Panc1 (cell line): Measurements from ENCODE around the gene ZFP57. TPM values are rescaled to one million over a fixed set of nuclear protein-coding genes. Genes with fewer than 3 reads are reported as not detected.

Experiments
- ATAC-seq: fragments of 200-7000 bp; cut with Tn5 transposase; 2 replicates; pipeline ENCODE4 v1.9.1; 2020; ENCODE audit warnings: mild to moderate bottlenecking, moderate library complexity
- BruUV-seq: library from RNA; stranded (reverse); fragments of 400-500 nt; replicated peaks from 2 replicates; lab custom pipeline; 2021; lab: Mats Ljungman, UMichigan
- CTCF ChIA-PET: fragments of 300-600 bp; sonication (Branson Sonifier 250); formaldehyde crosslinking; loops from one replicate; lab custom pipeline; 2022; ENCODE audit warnings: antibody characterized with exemption; lab: Charles Lee
- POLR2A ChIA-PET: fragments of 300-600 bp; sonication (Branson Sonifier 250); formaldehyde crosslinking; loops from one replicate; lab custom pipeline; 2022; ENCODE audit warnings: antibody characterized with exemption; lab: Charles Lee
- DNase-seq: peaks from one replicate; pipeline ENCODE4 v3.0.0-alpha.2; 2010; ENCODE audit warnings: low read depth, low spot score
- H3K27ac ChIP-seq: 2 replicates; pipeline ENCODE4 v1.5.1; 2011; ENCODE audit warnings: mild to moderate bottlenecking, low read length, inconsistent platforms
- H3K27me3 ChIP-seq: fragments of 200-500 bp; sonication (Bioruptor generic); 2 replicates; pipeline ENCODE4 v1.6.0; 2014; ENCODE audit warnings: low read length, inconsistent platforms; ENCODE audit not compliant: control insufficient read depth, insufficient read depth
- H3K36me3 ChIP-seq: fragments of 200-500 bp; sonication (Bioruptor generic); 2 replicates; pipeline ENCODE4 v1.5.1; 2014; ENCODE audit warnings: inconsistent platforms, mild to moderate bottlenecking, low read length, moderate library complexity; ENCODE audit not compliant: control insufficient read depth, insufficient read depth
- H3K4me1 ChIP-seq: 2 replicates; pipeline ENCODE4 v1.5.1; 2011; ENCODE audit warnings: inconsistent platforms, mild to moderate bottlenecking, low read length, moderate library complexity; ENCODE audit not compliant: control insufficient read depth, insufficient read depth
- H3K4me3 ChIP-seq, 2 experiments: 2 replicates each; pipeline ENCODE4 v1.5.1; 2011 to 2012; ENCODE audit warnings: low read depth in 2 of 2, low read length in 2 of 2, mild to moderate bottlenecking in 2 of 2, inconsistent platforms in 1 of 2, moderate library complexity in 1 of 2
- H3K9me3 ChIP-seq: fragments of 200-500 bp; sonication (Bioruptor generic); 2 replicates; pipeline ENCODE4 v1.5.1; 2014; ENCODE audit warnings: low read depth, mild to moderate bottlenecking, inconsistent platforms, low read length, moderate library complexity; ENCODE audit not compliant: control insufficient read depth, insufficient read depth
- CTCF ChIP-seq: fragments of 450-650 bp; IDR thresholded peaks from 2 replicates; pipeline ENCODE4 v1.5.1; 2017; ENCODE audit warnings: mild to moderate bottlenecking
- POLR2AphosphoS5 ChIP-seq: IDR thresholded peaks from 2 replicates; pipeline ENCODE4 v1.6.1; 2012; ENCODE audit warnings: mild to moderate bottlenecking, low read depth, low read length, moderate library complexity
- REST ChIP-seq, 2 experiments: IDR thresholded peaks; 2 replicates each; pipeline ENCODE4 v1.6.1; 2011 to 2012; ENCODE audit warnings: low read depth in 2 of 2, control low read depth in 1 of 2, low read length in 1 of 2, mild to moderate bottlenecking in 1 of 2, moderate library complexity in 1 of 2; ENCODE audit not compliant: insufficient read depth in 1 of 2
- SIN3A ChIP-seq: IDR thresholded peaks from 2 replicates; pipeline ENCODE4 v1.6.1; 2012; ENCODE audit warnings: low read depth, mild to moderate bottlenecking, low read length, moderate library complexity, borderline replicate concordance; ENCODE audit not compliant: insufficient read depth
- TCF7L2 ChIP-seq: IDR thresholded peaks from 2 replicates; pipeline ENCODE4 v1.6.1; 2011; ENCODE audit warnings: mild to moderate bottlenecking, low read depth, low read length, inconsistent platforms
- in situ Hi-C: cut with HindIII; loops from 2 replicates; pipeline ENCODE4 v1.10.0; 2016; ENCODE audit warnings: low sequenced_read_pairs, low pct_unique_long_range_greater_than_20kb
- intact Hi-C: fragments of 100-400 bp; cut with micrococcal nuclease; formaldehyde crosslinking; loops from one replicate; pipeline ENCODE4 v1.10.0; 2022; ENCODE audit not compliant: unreplicated experiment
- total RNA-seq: library from RNA; stranded (reverse); gene quantifications from one replicate; pipeline ENCODE4 v1.2.1, GENCODE V29; 2021; ENCODE audit not compliant: unreplicated experiment

The ZFP57 gene
- total RNA-seq, 1 experiment from 2014 or later: not detected

DNA sequence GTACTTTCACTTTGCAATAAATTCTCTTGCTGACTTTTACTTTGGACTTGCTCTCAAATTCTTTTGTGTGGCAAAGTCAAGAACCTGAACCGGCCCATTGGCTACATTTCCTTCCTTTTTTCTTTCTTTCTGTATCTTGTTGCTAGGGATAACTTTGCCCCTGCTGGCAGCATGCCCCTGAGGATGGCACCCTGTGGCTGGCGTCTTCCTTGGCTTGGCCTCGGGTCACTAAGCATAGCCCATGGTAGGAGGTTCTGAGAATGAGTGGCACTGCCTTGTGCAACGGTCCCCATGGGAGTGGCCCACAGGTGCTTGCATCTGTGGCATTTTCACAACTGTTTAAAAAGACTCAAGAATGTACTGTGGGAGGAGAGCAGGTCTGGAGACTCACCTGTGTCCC lies 28.2 kb upstream of the ZFP57 start:
- intact Hi-C loops: no loop called here
- BruUV-seq: no TSS peak
- in situ Hi-C loops: no loop called here
- no peak overlapping the region for H3K4me3 ChIP-seq
- ATAC-seq (no peak), DNase-seq (no peak)
- no peaks in the 10 kb centered on the region for H3K36me3 ChIP-seq
- H3K27ac ChIP-seq: no peak overlapping the region
- TF ChIP-seq POLR2AphosphoS5 (no peak), REST (IDR thresholded peaks at IDR 0.05; ENCODE audit: insufficient read depth in 1 of 2, low read depth in 2 of 2, low read length in 1 of 2) (no peak), CTCF (no peak), SIN3A (no peak), TCF7L2 (no peak)
- H3K4me1 ChIP-seq: no peaks in the 10 kb centered on the region
- POLR2A ChIA-PET: no interaction called here
- no peaks in the 10 kb centered on the region for H3K9me3 ChIP-seq
- CTCF ChIA-PET: no interaction called here
- peaks cover 16% of the 10 kb centered on the region for H3K27me3 ChIP-seq

DNA sequence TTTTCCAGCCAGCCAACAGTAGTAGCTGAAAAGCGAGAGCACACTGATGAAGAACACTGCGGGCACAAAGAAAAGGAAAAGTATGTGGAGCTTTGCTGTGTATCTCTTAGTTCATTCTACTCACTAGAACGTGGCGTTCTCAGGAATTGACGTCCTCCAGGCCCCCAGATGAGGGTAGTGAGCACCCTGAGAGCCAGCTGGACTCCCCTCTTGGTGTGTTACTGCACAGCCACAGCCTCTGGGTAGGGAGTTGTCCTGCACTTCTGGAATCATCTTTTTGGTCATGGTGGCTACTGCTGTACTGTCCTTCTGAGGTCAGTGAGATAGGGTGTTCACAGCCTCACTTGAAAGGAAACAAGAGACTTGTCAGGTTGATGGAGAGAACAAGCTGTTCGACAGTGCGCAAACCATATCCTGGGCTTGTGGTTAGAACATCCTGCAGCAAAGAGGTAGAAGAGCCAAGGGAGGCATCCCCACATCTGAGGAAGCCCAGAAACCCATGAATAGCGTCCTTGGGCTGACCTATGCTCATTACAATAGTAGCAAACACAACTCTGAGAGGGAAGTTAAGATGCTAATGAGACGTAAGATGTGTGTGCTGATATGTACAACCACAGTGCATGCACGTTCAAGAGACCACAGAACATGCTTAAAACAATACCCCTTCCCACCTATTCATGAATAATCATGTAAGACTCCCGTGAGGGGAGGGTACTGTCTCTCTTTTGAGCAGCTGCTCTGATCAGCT lies 27.7 kb upstream of the ZFP57 start:
- in situ Hi-C loops (no loop called here), intact Hi-C loops (no loop called here)
- H3K27me3 ChIP-seq: peaks cover 16% of the 10 kb centered on the region
- ChIA-PET CTCF (interaction anchor here (0.7 to 1.1 kb wide), 2 partner anchors 40 to 48 kb away, joined by 3 to 4 read pairs; no protein-coding TSS in a partner anchor), POLR2A (no interaction called here)
- H3K27ac ChIP-seq: no peak overlapping the region
- H3K4me1 ChIP-seq: no peaks in the 10 kb centered on the region
- BruUV-seq: no TSS peak
- no peak overlapping the region for H3K4me3 ChIP-seq
- H3K9me3 ChIP-seq: no peaks in the 10 kb centered on the region
- no peak for TF ChIP-seq REST (IDR thresholded peaks at IDR 0.05; ENCODE audit: insufficient read depth in 1 of 2, low read depth in 2 of 2, low read length in 1 of 2)
- no peaks in the 10 kb centered on the region for H3K36me3 ChIP-seq
- DNase-seq (no peak), ATAC-seq (no peak)
